ENCODE data around the gene SNAI3. TPM values are rescaled to one million over a fixed set of nuclear protein-coding genes. Genes with fewer than 3 reads are reported as not detected.

Gene SNAI3
- total and polyA plus RNA-seq, 2 donors (not counting 1 experiment from before 2014, with no cell fraction given) = 6.5 to 8.8 TPM

- Mint-ChIP-seq H3K27me3 (no peaks in the 10 kb centered on the region), H3K4me3 (no peak overlapping the region), H3K4me1 (peaks cover 47% of the 10 kb centered on the region), H3K27ac (no peak overlapping the region), H3K9me3 (ENCODE audit: insufficient read depth) (no peaks in the 10 kb centered on the region)
- over 99% methylated on average over 7 of the region's 7 CpGs for WGBS (ENCODE audit: insufficient coverage)
- H3K4me1 ChIP-seq (ENCODE audit: control insufficient read depth in 2 of 2, insufficient read depth in 2 of 2, low read length in 2 of 2) = peaks cover 38 to 71% of the 10 kb centered on the region in 2 donors
- H3K79me2 ChIP-seq (ENCODE audit: control insufficient read depth, insufficient read depth, low read length) = peaks cover 37% of the 10 kb centered on the region
- DNase-seq (no peak), ATAC-seq (ENCODE audit: low read depth) (no peak)
- no peak overlapping the region for H2AFZ ChIP-seq (ENCODE audit: insufficient read depth, low read depth, low read length, poor library complexity, severe bottlenecking)
- no peaks in the 10 kb centered on the region for H3K9me3 ChIP-seq (ENCODE audit: control extremely low read depth in 1 of 3, control insufficient read depth in 2 of 3, insufficient read depth in 1 of 3, low read length in 2 of 3)
- TF ChIP-seq EZH2 (IDR thresholded peaks at IDR 0.05; ENCODE audit: borderline replicate concordance, insufficient read depth, low read depth, low read length, poor library complexity, severe bottlenecking) (no peak), CTCF (IDR thresholded peaks at IDR 0.05) (no peak)
- H3K9ac ChIP-seq (ENCODE audit: low read length) = no peak overlapping the region
- H3K36me3 ChIP-seq (replicated peaks in 1 of 2; ENCODE audit: control extremely low read depth in 1 of 2, control insufficient read depth in 1 of 2, extremely low read depth in 1 of 2, insufficient read depth in 2 of 2, low read length in 1 of 2) = peaks cover 0 to 47% of the 10 kb centered on the region in 2 experiments
- H3K27me3 ChIP-seq (replicated peaks in 1 of 4; ENCODE audit: control extremely low read depth in 1 of 4, control insufficient read depth in 3 of 4, insufficient read depth in 4 of 4, low read length in 3 of 4) = no peaks in the 10 kb centered on the region
- intact Hi-C loops (cut with micrococcal nuclease) = no loop called here
- H3K4me2 ChIP-seq (replicated peaks; ENCODE audit: low read depth, low read length, poor library complexity, severe bottlenecking) = no peak overlapping the region
- no peak overlapping the region for H3K4me3 ChIP-seq (ENCODE audit: control extremely low read depth in 1 of 5, extremely low read depth in 1 of 5, insufficient read depth in 1 of 5, low read depth in 2 of 5, low read length in 4 of 5)
- peaks cover 23% of the 10 kb centered on the region for H4K20me1 ChIP-seq (ENCODE audit: control insufficient read depth, insufficient read depth, low read length, poor library complexity, severe bottlenecking)
- CTCF ChIA-PET = no interaction called here
- POLR2A ChIA-PET = no interaction called here
- H3K27ac ChIP-seq (ENCODE audit: low read length in 2 of 2) = no peak overlapping the region
Measured at GRCh38 chr16:88695753-88696152, 9.4 kb upstream of the SNAI3 start.

DNA sequence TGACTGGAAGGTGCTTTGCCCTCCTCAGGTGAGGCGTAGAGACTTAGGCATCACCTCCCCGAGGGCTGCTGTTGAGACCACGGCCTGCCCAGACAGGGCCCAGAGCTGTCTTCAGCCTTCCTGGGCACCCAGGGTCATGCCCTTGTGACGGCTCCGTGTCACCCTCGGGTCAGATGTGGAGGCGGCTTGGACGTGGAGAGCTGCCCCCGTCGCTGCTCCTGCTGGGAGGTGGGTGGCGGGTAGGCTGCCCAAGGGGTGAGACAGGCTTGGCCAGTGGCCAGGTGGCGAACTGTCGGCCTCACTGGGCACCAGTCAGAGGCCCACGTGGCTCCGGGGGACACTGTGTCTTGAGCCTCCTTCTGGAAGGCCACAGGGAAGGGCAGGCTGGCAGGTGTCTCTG is 8.9 kb upstream of the SNAI3 start:
- Histone ChIP-seq H3K79me2 (ENCODE audit: control insufficient read depth, insufficient read depth, low read length) (peaks cover 32% of the 10 kb centered on the region), H3K27ac (ENCODE audit: low read length in 2 of 2) (no peak overlapping the region), H3K4me3 (ENCODE audit: control extremely low read depth in 1 of 5, extremely low read depth in 1 of 5, insufficient read depth in 1 of 5, low read depth in 2 of 5, low read length in 4 of 5) (no peak overlapping the region), H4K20me1 (ENCODE audit: control insufficient read depth, insufficient read depth, low read length, poor library complexity, severe bottlenecking) (peaks cover 23% of the 10 kb centered on the region), H3K4me2 (replicated peaks; ENCODE audit: low read depth, low read length, poor library complexity, severe bottlenecking) (no peak overlapping the region), H3K27me3 (replicated peaks in 1 of 4; ENCODE audit: control extremely low read depth in 1 of 4, control insufficient read depth in 3 of 4, insufficient read depth in 4 of 4, low read length in 3 of 4) (no peaks in the 10 kb centered on the region), H3K9ac (ENCODE audit: low read length) (no peak overlapping the region), H3K9me3 (ENCODE audit: control extremely low read depth in 1 of 3, control insufficient read depth in 2 of 3, insufficient read depth in 1 of 3, low read length in 2 of 3) (no peaks in the 10 kb centered on the region), H3K36me3 (replicated peaks in 1 of 2; ENCODE audit: control extremely low read depth in 1 of 2, control insufficient read depth in 1 of 2, extremely low read depth in 1 of 2, insufficient read depth in 2 of 2, low read length in 1 of 2) (peaks cover 0 to 47% of the 10 kb centered on the region in 2 experiments), H2AFZ (ENCODE audit: insufficient read depth, low read depth, low read length, poor library complexity, severe bottlenecking) (no peak overlapping the region), H3K4me1 (ENCODE audit: control insufficient read depth in 2 of 2, insufficient read depth in 2 of 2, low read length in 2 of 2) (peaks cover 33 to 66% of the 10 kb centered on the region in 2 donors)
- Mint-ChIP-seq H3K9me3 (ENCODE audit: insufficient read depth) (no peaks in the 10 kb centered on the region), H3K27ac (no peak overlapping the region), H3K4me3 (no peak overlapping the region), H3K4me1 (peaks cover 46% of the 10 kb centered on the region), H3K27me3 (no peaks in the 10 kb centered on the region)
- ChIA-PET CTCF (no interaction called here), POLR2A (no interaction called here)
- ATAC-seq (ENCODE audit: low read depth) (no peak), DNase-seq (no peak)
- 93% methylated on average over 15 of the region's 15 CpGs for WGBS (ENCODE audit: insufficient coverage)
- no peak for TF ChIP-seq CTCF (IDR thresholded peaks at IDR 0.05)
- no peak for TF ChIP-seq EZH2 (IDR thresholded peaks at IDR 0.05; ENCODE audit: borderline replicate concordance, insufficient read depth, low read depth, low read length, poor library complexity, severe bottlenecking)
- intact Hi-C loops (cut with micrococcal nuclease) = no loop called here

All from B cell (primary cell).